Stimulated activated CD4-positive, alpha-beta T cell treated with anti-CD3 and anti-CD28 coated beads, Interleukin-4, amount 100 ng/mL, for 24 hours (primary cell): ENCODE measurements around the gene GPR17.

ENCODE experiments used
- DNase-seq: peaks from one replicate; pipeline ENCODE4 v3.0.0-alpha.2; 2020

Gene GPR17

GRCh38 chr2:127672341-127673224 lies 26.6 kb downstream of the GPR17 start:
- no peak for DNase-seq

GRCh38 chr2:127673291-127674069 lies 27.5 kb downstream of the GPR17 start:
- DNase-seq: no peak

- peak; percentile 17 for DNase-seq
Observed at GRCh38 chr2:127674241-127675209, 28.6 kb downstream of the GPR17 start.

GRCh38 chr2:127675331-127676261 lies 29.6 kb downstream of the GPR17 start, which contains the start of gene LIMS2:
LIMS2 (minus strand) TSS chr2:127675530; CDS start chr2:127675024, 506 bp downstream.
- no peak for DNase-seq

GRCh38 chr2:127676906-127677305 lies 31.0 kb downstream of the GPR17 start:
- no peak for DNase-seq

- DNase-seq: no peak
Observed at GRCh38 chr2:127678531-127678930, 32.6 kb downstream of the GPR17 start.

- DNase-seq: no peak
Observed at GRCh38 chr2:127678991-127679390, 33.0 kb downstream of the GPR17 start.

- DNase-seq: no peak
Observed at GRCh38 chr2:127679680-127680361, 33.9 kb downstream of the GPR17 start.

- no peak for DNase-seq
Observed at GRCh38 chr2:127680706-127681287, 34.8 kb downstream of the GPR17 start.

- no peak for DNase-seq
Observed at GRCh38 chr2:127681288-127681804, 35.4 kb downstream of the GPR17 start.

GRCh38 chr2:127681976-127682857 lies 36.3 kb downstream of the GPR17 start:
- DNase-seq: no peak

- no peak for DNase-seq
Observed at GRCh38 chr2:127683056-127683455, 37.1 kb downstream of the GPR17 start.

- no peak for DNase-seq
Observed at GRCh38 chr2:127683757-127684156, 37.8 kb downstream of the GPR17 start.

GRCh38 chr2:127685410-127686080 lies 39.6 kb downstream of the GPR17 start:
- no peak for DNase-seq

- DNase-seq: no peak
Observed at GRCh38 chr2:127688405-127688804, 42.5 kb downstream of the GPR17 start.

GRCh38 chr2:127690696-127691095 lies 44.7 kb downstream of the GPR17 start:
- no peak for DNase-seq

- no peak for DNase-seq
Observed at GRCh38 chr2:127694986-127695385, 49.0 kb downstream of the GPR17 start.
